ENCODE results near the gene GNAL. TPM values are rescaled to one million over a fixed set of nuclear protein-coding genes. Genes with fewer than 3 reads are reported as not detected.
"Not testable (repeated sequence)": the region's sequence is repeated elsewhere in the genome, so short reads cannot be mapped to it uniquely, and the experiment has no call there.

Gene GNAL
- total and polyA plus RNA-seq, 7 donors = 0.46 to 25.1 (median 13.2) TPM

DNA sequence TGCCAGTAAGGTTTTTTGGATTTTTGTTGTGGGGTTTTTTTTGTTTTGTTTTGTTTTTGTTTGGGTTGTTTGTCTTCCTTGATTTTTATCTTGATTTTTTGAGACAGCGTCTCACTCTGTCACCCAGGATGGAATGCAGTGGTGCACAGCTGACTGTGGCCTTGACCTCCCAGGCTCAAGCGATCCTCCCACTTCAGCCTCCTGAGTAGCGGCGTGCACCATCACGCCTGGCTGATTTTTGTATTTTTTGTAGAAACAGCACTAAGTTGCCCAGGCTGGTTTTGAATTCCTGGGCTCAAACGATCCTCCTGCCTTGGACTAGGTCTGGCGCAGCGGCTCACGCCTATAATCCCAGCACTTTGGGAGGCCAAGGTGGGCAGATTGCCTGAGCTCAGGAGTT, 202.7 kb downstream of the GNAL start:
- H3K36me3 ChIP-seq = peaks cover 10 to 90% (median 29%) of the 10 kb centered on the region in 4 donors
- intact Hi-C loops (cut with DNase I) = no loop called here
- WGBS, 2 donors = 93 to 95% methylated on average over 9 of the region's 9 CpGs

DNA sequence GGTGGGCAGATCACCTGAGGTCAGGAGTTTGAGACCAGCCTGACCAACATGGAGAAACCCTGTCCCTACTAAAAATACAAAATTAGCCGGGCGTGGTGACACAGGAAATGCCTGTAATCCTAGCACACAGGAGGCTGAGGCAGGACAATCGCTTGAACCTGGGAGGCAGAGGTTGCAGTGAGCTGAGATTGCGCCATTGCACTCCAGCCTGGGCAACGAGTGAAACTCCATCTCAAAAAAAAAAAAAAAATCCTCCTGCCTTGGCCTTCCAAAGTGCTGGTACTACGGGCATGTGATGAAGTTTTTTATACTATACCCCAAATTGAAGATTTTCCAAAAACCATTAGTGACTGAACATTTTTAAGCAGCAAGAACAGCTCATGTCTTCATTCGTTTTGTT, 203.4 kb downstream of the GNAL start:
- not testable (repeated sequence) for H3K9me3 ChIP-seq
- peaks cover 7 to 83% (median 27%) of the 10 kb centered on the region in 4 donors for H3K36me3 ChIP-seq
- WGBS, 2 donors = 84 to 91% methylated on average over 7 of the region's 7 CpGs

More for the DNA sequence above, 202.7 kb downstream of the GNAL start:
- no peak for DNase-seq
- TF ChIP-seq POLR2A (IDR thresholded peaks at IDR 0.05) (no peak), EP300 (IDR thresholded peaks at IDR 0.05) (no peak), POLR2AphosphoS5 (IDR thresholded peaks at IDR 0.05) (no peak)
- TF ChIP-seq, protein P1, sequence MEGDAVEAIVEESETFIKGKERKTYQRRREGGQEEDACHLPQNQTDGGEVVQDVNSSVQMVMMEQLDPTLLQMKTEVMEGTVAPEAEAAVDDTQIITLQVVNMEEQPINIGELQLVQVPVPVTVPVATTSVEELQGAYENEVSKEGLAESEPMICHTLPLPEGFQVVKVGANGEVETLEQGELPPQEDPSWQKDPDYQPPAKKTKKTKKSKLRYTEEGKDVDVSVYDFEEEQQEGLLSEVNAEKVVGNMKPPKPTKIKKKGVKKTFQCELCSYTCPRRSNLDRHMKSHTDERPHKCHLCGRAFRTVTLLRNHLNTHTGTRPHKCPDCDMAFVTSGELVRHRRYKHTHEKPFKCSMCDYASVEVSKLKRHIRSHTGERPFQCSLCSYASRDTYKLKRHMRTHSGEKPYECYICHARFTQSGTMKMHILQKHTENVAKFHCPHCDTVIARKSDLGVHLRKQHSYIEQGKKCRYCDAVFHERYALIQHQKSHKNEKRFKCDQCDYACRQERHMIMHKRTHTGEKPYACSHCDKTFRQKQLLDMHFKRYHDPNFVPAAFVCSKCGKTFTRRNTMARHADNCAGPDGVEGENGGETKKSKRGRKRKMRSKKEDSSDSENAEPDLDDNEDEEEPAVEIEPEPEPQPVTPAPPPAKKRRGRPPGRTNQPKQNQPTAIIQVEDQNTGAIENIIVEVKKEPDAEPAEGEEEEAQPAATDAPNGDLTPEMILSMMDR (IDR thresholded peaks at IDR 0.05) = no peak
- Histone ChIP-seq H3K4me3 (no peak overlapping the region), H3K4me1 (no peaks in the 10 kb centered on the region), H3K27me3 (no peaks in the 10 kb centered on the region), H3K9me3 (no peaks in the 10 kb centered on the region), H3K27ac (no peak overlapping the region)

DNA sequence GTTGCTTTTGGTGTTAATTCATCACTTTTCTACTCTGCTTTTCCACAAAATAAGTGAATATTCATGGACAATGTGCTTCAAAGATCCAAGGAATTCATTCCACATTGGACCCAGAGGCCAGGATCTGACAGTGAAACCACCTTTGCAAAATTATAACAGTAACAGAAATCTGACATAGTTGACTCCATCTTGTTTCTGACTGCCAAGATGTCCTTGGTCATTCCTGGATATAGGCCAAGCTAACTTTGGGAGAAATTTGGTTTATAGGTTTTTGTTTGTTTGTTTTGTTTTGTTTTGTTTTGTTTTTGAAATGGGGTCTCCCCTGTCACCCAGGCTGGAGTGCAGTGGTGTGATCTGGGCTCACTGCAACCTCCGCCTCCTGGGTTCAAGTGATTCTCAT, 208.7 kb downstream of the GNAL start:
- Histone ChIP-seq H3K27ac (no peak overlapping the region), H3K27me3 (no peaks in the 10 kb centered on the region), H3K36me3 (peaks cover 8 to 56% (median 12%) of the 10 kb centered on the region in 4 donors), H3K9me3 (no peaks in the 10 kb centered on the region), H3K4me3 (no peak overlapping the region), H3K4me1 (no peaks in the 10 kb centered on the region)
- TF ChIP-seq POLR2AphosphoS5 (IDR thresholded peaks at IDR 0.05) = no peak
- TF ChIP-seq, protein P1 (IDR thresholded peaks at IDR 0.05) = no peak
- TF ChIP-seq POLR2A (IDR thresholded peaks at IDR 0.05) = no peak
- TF ChIP-seq EP300 (IDR thresholded peaks at IDR 0.05) = no peak
- 96 to 98% methylated on average over 1 of the region's 1 CpG for WGBS, 2 donors
- no peak for DNase-seq
- intact Hi-C loops (cut with DNase I) = no loop called here

More for the DNA sequence above, 203.4 kb downstream of the GNAL start:
- H3K27ac ChIP-seq; H3K4me1 ChIP-seq; H3K27me3 ChIP-seq; intact Hi-C loops (cut with DNase I); H3K4me3 ChIP-seq; DNase-seq: not testable (repeated sequence)

DNA sequence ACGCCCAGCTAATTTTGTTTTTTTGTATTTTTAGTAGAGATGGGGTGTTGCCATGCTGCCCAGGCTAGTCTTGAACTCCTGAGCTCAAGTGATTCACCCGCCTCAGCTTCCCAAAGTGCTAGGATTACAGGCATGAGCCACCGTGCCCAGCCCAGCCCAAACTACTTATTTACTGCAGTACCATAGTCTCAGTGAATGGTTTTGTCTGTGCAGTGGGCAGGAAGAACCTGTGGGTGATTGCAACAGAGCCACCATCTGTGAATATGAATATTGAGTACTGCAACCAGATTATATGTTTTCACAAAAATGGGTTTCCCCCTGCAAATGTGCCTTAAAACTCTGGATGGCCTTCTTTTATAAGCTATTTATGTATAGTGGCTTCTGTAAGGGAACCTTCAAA, 210.0 kb downstream of the GNAL start:
- no peak overlapping the region for H3K4me3 ChIP-seq
- H3K27me3 ChIP-seq = no peaks in the 10 kb centered on the region
- WGBS, 2 donors = 92 to 93% methylated on average over 3 of the region's 3 CpGs
- H3K27ac ChIP-seq = no peak overlapping the region
- H3K9me3 ChIP-seq = no peaks in the 10 kb centered on the region
- H3K4me1 ChIP-seq = no peaks in the 10 kb centered on the region
- intact Hi-C loops (cut with DNase I) = no loop called here
- peaks cover 4 to 58% (median 12%) of the 10 kb centered on the region in 4 donors for H3K36me3 ChIP-seq
- no peak for TF ChIP-seq POLR2A (IDR thresholded peaks at IDR 0.05)
- TF ChIP-seq POLR2AphosphoS5 (IDR thresholded peaks at IDR 0.05) = no peak
- DNase-seq = no peak

DNA sequence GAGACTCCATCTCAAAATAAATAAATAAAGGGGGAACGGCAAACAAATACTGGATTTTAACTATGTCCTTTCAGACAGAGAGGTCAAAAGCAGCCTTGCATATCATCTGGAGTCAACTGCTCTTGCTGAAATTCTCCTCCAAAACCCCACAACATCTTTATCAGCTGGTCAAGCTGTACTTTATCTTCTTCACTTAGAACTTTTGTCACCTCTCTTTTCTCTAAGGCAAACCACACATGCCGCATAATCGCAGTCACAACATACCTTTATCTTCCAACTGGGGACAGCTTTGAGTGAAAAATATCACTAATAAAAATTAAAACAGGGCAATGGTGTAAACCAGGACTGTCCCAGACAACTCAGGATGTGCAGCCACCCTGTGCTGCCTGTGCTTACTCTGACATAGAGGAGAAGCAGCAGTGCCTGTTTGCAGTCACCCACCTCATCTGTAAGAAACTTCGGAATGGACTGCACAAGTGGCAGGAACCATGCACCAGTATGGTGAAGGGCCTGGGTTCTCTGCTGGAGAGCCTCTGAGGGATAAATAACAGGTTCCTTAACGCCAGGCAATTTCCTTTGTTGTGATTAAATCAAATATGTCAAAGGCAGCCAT, 212.9 kb downstream of the GNAL start:
- H3K4me3 ChIP-seq = no peak overlapping the region
- H3K4me1 ChIP-seq = peaks cover 0 to 5% (median 2%) of the 10 kb centered on the region in 4 donors
- DNase-seq = no peak
- H3K27me3 ChIP-seq = no peaks in the 10 kb centered on the region
- WGBS, 2 donors = 90% methylated on average over 5 of the region's 5 CpGs
- intact Hi-C loops (cut with DNase I) = no loop called here
- peaks cover 3 to 42% (median 5%) of the 10 kb centered on the region in 4 donors for H3K36me3 ChIP-seq
- H3K9me3 ChIP-seq = no peaks in the 10 kb centered on the region
- TF ChIP-seq EP300 (IDR thresholded peaks at IDR 0.05) = no peak
- TF ChIP-seq, protein P1 (IDR thresholded peaks at IDR 0.05) = no peak
- no peak for TF ChIP-seq POLR2A (IDR thresholded peaks at IDR 0.05)
- no peak for TF ChIP-seq POLR2AphosphoS5 (IDR thresholded peaks at IDR 0.05)
- no peak overlapping the region for H3K27ac ChIP-seq

All from sigmoid colon (tissue), 7 donors.